ENCODE measurements around the gene UCN2.

The UCN2 gene

GRCh38 chr3:48569400-48569799 lies 5.8 kb upstream of the UCN2 start:
- no peaks in the 10 kb centered on the region for H3K4me1 ChIP-seq (ENCODE audit: control insufficient read depth in 1 of 2, insufficient read depth in 1 of 2, low read depth in 1 of 2, low read length in 1 of 2)
- no peak overlapping the region for H3K4me3 ChIP-seq (ENCODE audit: low read depth in 1 of 2, low read length in 1 of 2)
- no peaks in the 10 kb centered on the region for H3K27me3 ChIP-seq
- no peak overlapping the region for H3K27ac ChIP-seq
- H3K9me3 ChIP-seq: no peaks in the 10 kb centered on the region
- no peaks in the 10 kb centered on the region for H3K36me3 ChIP-seq
- TF ChIP-seq, protein P1, sequence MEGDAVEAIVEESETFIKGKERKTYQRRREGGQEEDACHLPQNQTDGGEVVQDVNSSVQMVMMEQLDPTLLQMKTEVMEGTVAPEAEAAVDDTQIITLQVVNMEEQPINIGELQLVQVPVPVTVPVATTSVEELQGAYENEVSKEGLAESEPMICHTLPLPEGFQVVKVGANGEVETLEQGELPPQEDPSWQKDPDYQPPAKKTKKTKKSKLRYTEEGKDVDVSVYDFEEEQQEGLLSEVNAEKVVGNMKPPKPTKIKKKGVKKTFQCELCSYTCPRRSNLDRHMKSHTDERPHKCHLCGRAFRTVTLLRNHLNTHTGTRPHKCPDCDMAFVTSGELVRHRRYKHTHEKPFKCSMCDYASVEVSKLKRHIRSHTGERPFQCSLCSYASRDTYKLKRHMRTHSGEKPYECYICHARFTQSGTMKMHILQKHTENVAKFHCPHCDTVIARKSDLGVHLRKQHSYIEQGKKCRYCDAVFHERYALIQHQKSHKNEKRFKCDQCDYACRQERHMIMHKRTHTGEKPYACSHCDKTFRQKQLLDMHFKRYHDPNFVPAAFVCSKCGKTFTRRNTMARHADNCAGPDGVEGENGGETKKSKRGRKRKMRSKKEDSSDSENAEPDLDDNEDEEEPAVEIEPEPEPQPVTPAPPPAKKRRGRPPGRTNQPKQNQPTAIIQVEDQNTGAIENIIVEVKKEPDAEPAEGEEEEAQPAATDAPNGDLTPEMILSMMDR (IDR thresholded peaks at IDR 0.05): no peak

- Histone ChIP-seq H3K27ac (no peak overlapping the region), H3K4me1 (ENCODE audit: control insufficient read depth in 1 of 2, insufficient read depth in 1 of 2, low read depth in 1 of 2, low read length in 1 of 2) (no peaks in the 10 kb centered on the region), H3K4me3 (ENCODE audit: low read depth in 1 of 2, low read length in 1 of 2) (no peak overlapping the region), H3K27me3 (no peaks in the 10 kb centered on the region), H3K9me3 (no peaks in the 10 kb centered on the region), H3K36me3 (no peaks in the 10 kb centered on the region)
- TF ChIP-seq, protein P1 (IDR thresholded peaks at IDR 0.05): no peak
Observed at GRCh38 chr3:48568476-48568875, 4.9 kb upstream of the UCN2 start.

GRCh38 chr3:48567500-48567899 lies 3.9 kb upstream of the UCN2 start:
- Histone ChIP-seq H3K4me3 (ENCODE audit: low read depth in 1 of 2, low read length in 1 of 2) (no peak overlapping the region), H3K27ac (no peak overlapping the region), H3K4me1 (ENCODE audit: control insufficient read depth in 1 of 2, insufficient read depth in 1 of 2, low read depth in 1 of 2, low read length in 1 of 2) (no peaks in the 10 kb centered on the region), H3K36me3 (no peaks in the 10 kb centered on the region), H3K9me3 (no peaks in the 10 kb centered on the region), H3K27me3 (no peaks in the 10 kb centered on the region)
- TF ChIP-seq, protein P1 (IDR thresholded peaks at IDR 0.05): no peak

- Histone ChIP-seq H3K36me3 (no peaks in the 10 kb centered on the region), H3K27me3 (no peaks in the 10 kb centered on the region), H3K9me3 (no peaks in the 10 kb centered on the region), H3K4me3 (ENCODE audit: low read depth in 1 of 2, low read length in 1 of 2) (no peak overlapping the region), H3K27ac (no peak overlapping the region), H3K4me1 (ENCODE audit: control insufficient read depth in 1 of 2, insufficient read depth in 1 of 2, low read depth in 1 of 2, low read length in 1 of 2) (no peaks in the 10 kb centered on the region)
- TF ChIP-seq, protein P1 (IDR thresholded peaks at IDR 0.05): no peak
Observed at GRCh38 chr3:48567090-48567489, 3.5 kb upstream of the UCN2 start.

DNA sequence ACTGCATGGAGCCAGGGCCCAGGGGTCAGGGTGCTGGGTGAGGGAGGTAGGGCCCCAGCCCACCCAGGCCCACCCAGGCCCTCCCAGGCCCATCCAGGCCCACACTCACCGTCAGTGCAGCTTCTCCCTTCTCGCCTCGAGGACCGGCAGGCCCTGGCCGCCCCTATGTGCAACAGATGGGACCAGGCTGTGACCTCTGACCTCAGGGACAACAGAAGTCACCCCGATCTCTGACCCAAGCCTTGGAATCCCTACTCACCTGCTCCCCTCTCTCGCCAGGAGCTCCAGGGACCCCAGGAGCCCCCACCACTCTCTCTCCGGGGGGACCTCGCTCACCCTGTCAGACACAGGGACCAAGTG lies 2.8 kb upstream of the UCN2 start:
- Histone ChIP-seq H3K27me3 (no peaks in the 10 kb centered on the region), H3K36me3 (no peaks in the 10 kb centered on the region), H3K4me3 (ENCODE audit: low read depth in 1 of 2, low read length in 1 of 2) (no peak overlapping the region), H3K4me1 (ENCODE audit: control insufficient read depth in 1 of 2, insufficient read depth in 1 of 2, low read depth in 1 of 2, low read length in 1 of 2) (no peaks in the 10 kb centered on the region), H3K27ac (no peak overlapping the region), H3K9me3 (no peaks in the 10 kb centered on the region)
- TF ChIP-seq, protein P1 (IDR thresholded peaks at IDR 0.05): no peak

Data from neutrophil (primary cell).